H1 (cell line): Measurements from ENCODE around the gene EPHB6.

Experiments
- CBX5 ChIP-seq: fragments of 300-800, 300-1000 bp; sonication (generic); IDR thresholded peaks from 2 replicates; pipeline ENCODE4 v1.7.1; 2016; ENCODE audit warnings: antibody characterized with exemption, low read length, low read depth
- JUND ChIP-seq: IDR thresholded peaks from 2 replicates; pipeline ENCODE4 v1.6.1; 2011; ENCODE audit warnings: mild to moderate bottlenecking, improper control_type of control experiment, low read length
- TF ChIP-seq, protein P1 (sequence below), 3 experiments: IDR thresholded peaks; 1 replicate in 2 of 3; 2 replicates in 1 of 3; pipeline versions ENCODE4 v1.5.1 to v1.6.1; 2011; ENCODE audit warnings: low read length in 3 of 3, mild to moderate bottlenecking in 3 of 3, inconsistent platforms in 2 of 3, low read depth in 1 of 3, moderate library complexity in 1 of 3; ENCODE audit not compliant: insufficient read depth in 1 of 3; ENCODE audit errors: control extremely low read depth in 1 of 3

DNA sequence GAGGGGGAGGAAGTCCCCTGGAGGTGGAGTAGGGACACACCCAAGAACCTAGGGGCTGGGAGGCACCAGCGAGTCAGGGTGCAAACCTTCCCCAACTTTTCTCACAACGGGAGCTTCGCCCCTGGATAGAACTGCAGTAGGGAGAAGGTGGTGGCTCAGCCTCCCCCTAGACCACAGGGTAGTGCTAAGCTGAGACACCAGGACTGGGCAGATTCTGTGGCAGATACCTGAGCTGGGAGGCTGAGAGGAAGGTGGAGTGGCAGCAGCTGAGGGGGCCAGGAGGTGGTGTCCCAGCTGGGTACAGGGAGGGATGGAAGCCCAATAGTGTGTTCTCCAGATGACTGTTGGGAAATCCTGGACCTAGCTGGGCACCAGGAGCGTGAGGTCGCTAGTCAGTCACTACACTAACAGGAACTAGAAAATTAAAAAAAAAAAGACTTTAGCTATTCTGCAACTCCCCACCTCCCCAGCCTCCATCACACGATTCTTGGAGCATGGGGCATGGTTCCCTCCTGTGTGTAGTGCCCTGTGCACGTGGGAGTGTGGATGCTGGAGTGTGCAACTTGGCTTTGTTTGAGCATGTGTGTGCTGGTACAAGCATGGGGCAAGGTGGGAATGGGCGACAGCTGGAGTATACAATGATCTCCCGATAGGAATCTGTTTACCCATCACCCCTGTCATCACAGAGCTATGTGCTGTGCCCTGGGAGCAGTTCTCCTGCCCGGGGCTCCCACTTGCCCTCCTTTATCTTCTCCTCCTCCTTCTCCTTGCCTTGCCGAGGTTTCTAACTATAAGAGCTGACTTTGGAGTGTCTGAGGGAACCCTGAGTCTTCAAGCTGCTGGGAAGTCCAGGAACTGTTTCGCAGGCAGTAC lies 39.5 kb downstream of the EPHB6 start:
- TF ChIP-seq, protein P1, sequence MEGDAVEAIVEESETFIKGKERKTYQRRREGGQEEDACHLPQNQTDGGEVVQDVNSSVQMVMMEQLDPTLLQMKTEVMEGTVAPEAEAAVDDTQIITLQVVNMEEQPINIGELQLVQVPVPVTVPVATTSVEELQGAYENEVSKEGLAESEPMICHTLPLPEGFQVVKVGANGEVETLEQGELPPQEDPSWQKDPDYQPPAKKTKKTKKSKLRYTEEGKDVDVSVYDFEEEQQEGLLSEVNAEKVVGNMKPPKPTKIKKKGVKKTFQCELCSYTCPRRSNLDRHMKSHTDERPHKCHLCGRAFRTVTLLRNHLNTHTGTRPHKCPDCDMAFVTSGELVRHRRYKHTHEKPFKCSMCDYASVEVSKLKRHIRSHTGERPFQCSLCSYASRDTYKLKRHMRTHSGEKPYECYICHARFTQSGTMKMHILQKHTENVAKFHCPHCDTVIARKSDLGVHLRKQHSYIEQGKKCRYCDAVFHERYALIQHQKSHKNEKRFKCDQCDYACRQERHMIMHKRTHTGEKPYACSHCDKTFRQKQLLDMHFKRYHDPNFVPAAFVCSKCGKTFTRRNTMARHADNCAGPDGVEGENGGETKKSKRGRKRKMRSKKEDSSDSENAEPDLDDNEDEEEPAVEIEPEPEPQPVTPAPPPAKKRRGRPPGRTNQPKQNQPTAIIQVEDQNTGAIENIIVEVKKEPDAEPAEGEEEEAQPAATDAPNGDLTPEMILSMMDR (IDR thresholded peaks at IDR 0.05; ENCODE audit: control extremely low read depth in 1 of 3, insufficient read depth in 1 of 3, low read depth in 1 of 3, low read length in 3 of 3): no peak
- no peak for TF ChIP-seq JUND
- no peak for TF ChIP-seq CBX5
